Tibial artery (tissue), 4 donors: ENCODE results near the gene MGMT.

Source experiments
- DNase-seq, 2 donors: peaks; one replicate each; pipeline ENCODE4 v3.0.0-alpha.2; 2019
- H3K27ac ChIP-seq, 2 donors: fragments of 200-600 bp; sonication (generic) in 1 of 2; 1 replicate in 1 of 2; 2 replicates in 1 of 2; pipeline ENCODE4 v1.5.1; 2018 to 2019; ENCODE audit warnings: mild to moderate bottlenecking in 1 of 2
- H3K27me3 ChIP-seq, 2 donors: fragments of 200-600 bp; sonication (generic) in 1 of 2; one replicate each; pipeline versions ENCODE4 v1.5.1 to v1.6.0; 2016 to 2019
- H3K36me3 ChIP-seq, 3 donors: fragments of 200-600 bp; sonication (generic) in 2 of 3; one replicate each; pipeline ENCODE4 v1.5.1; 2016 to 2019; ENCODE audit warnings: mild to moderate bottlenecking in 2 of 3
- H3K4me1 ChIP-seq, 4 donors: fragments of 200-600 bp; sonication (generic) in 2 of 4; 1 replicate in 3 of 4; 2 replicates in 1 of 4; pipeline ENCODE4 v1.5.1; 2016 to 2019
- H3K4me3 ChIP-seq, 2 donors: fragments of 200-600 bp; sonication (generic) in 1 of 2; 1 replicate in 1 of 2; 2 replicates in 1 of 2; pipeline ENCODE4 v1.5.1; 2018 to 2019; ENCODE audit warnings: mild to moderate bottlenecking in 2 of 2
- H3K9me3 ChIP-seq, 3 donors: fragments of 200-600 bp; sonication (generic) in 1 of 3; one replicate each; pipeline ENCODE4 v1.5.1; 2016 to 2019
- intact Hi-C: fragments of 100-400 bp; cut with DNase I; formaldehyde crosslinking; loops from one replicate; pipeline ENCODE4 v1.15.0; 2023; ENCODE audit warnings: low total_unique reads
- TF ChIP-seq, protein P1 (sequence below), 2 experiments: fragments of 200-600 bp in 1 of 2; fragments of 450-650 bp in 1 of 2; IDR thresholded peaks; one replicate each; pipeline ENCODE4 v1.5.1; 2017 to 2019; ENCODE audit warnings: antibody characterized with exemption in 2 of 2, mild to moderate bottlenecking in 1 of 2, moderate library complexity in 1 of 2

The MGMT gene

GRCh38 chr10:129709101-129709500 is 242.1 kb downstream of the MGMT start:
- no peaks in the 10 kb centered on the region for H3K9me3 ChIP-seq
- TF ChIP-seq, protein P1, sequence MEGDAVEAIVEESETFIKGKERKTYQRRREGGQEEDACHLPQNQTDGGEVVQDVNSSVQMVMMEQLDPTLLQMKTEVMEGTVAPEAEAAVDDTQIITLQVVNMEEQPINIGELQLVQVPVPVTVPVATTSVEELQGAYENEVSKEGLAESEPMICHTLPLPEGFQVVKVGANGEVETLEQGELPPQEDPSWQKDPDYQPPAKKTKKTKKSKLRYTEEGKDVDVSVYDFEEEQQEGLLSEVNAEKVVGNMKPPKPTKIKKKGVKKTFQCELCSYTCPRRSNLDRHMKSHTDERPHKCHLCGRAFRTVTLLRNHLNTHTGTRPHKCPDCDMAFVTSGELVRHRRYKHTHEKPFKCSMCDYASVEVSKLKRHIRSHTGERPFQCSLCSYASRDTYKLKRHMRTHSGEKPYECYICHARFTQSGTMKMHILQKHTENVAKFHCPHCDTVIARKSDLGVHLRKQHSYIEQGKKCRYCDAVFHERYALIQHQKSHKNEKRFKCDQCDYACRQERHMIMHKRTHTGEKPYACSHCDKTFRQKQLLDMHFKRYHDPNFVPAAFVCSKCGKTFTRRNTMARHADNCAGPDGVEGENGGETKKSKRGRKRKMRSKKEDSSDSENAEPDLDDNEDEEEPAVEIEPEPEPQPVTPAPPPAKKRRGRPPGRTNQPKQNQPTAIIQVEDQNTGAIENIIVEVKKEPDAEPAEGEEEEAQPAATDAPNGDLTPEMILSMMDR (IDR thresholded peaks at IDR 0.05), result no peak
- H3K4me1 ChIP-seq, result peaks cover 0 to 17% (median 12%) of the 10 kb centered on the region in 4 donors
- no peak overlapping the region for H3K4me3 ChIP-seq
- no peak overlapping the region for H3K27ac ChIP-seq
- H3K27me3 ChIP-seq, result no peaks in the 10 kb centered on the region
- intact Hi-C loops, result no loop called here
- no peaks in the 10 kb centered on the region for H3K36me3 ChIP-seq
- no peak for DNase-seq

DNA sequence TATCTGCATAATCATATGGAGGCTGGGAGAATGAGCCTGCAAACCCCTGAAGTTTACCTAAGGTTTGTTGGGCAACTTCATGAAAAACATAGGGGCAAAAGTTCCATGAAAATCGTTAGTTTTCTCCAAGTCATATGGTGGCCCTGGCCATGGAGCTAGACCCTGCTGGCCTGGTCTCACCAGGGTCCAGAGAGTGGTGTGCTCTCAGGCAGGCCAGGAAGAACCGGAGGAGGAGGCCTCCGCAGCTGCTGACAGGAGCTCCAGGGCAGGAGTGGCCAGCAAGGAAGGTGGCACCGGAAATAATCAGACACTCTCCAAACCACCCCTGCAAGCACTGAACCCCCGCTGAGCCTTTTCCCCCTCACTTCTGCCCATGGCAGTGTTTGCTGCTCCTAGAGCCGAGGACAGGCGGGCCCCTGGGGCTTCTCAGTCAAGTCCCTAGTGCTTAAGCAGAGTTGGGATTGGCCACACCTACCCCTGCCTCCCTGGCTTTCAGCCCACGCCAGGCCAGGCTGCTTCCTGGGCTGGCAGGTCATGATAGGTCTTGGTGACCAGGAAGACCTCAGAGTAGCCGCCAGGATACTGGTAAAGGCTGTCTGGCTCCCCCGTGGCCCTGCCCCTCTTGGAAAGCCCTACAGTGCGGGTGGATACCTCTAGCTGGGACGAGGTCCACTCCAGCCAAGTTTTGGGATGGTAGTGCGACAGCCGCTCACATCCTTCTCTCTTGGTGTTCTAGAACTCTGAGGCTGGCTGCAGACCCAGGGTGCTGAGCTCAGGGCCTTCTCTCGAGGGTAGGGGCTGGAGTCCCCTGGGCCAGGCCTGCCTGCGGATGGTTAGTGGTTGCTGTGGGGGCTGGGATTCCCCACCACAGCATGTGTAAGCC is 242.8 kb downstream of the MGMT start:
- TF ChIP-seq, protein P1 (IDR thresholded peaks at IDR 0.05), result no peak
- peaks cover 0 to 17% (median 12%) of the 10 kb centered on the region in 4 donors for H3K4me1 ChIP-seq
- H3K27ac ChIP-seq, result no peak overlapping the region
- H3K36me3 ChIP-seq, result no peaks in the 10 kb centered on the region
- no peak for DNase-seq
- no peaks in the 10 kb centered on the region for H3K9me3 ChIP-seq
- H3K27me3 ChIP-seq, result no peaks in the 10 kb centered on the region
- H3K4me3 ChIP-seq, result no peak overlapping the region
- intact Hi-C loops, result no loop called here

DNA sequence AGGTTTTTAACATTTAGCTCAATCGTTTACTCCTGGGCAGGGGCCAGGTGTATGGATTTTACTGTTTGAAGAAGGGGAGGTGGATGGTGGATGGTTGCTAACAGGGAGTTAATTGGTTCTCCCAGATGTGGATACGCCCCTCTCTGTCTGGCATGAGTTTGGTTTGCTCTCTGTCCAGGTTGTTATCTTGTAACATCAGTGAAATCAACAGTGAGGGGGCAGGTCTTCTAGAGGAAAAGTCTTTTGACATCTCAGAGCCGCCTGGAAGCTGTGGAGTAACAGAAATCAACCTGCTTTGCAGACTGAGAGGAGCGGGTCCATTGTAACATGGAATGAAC is 243.4 kb downstream of the MGMT start:
- no peaks in the 10 kb centered on the region for H3K9me3 ChIP-seq

GRCh38 chr10:129711291-129711690 is 244.2 kb downstream of the MGMT start:
- no peak overlapping the region for H3K27ac ChIP-seq
- H3K36me3 ChIP-seq, result no peaks in the 10 kb centered on the region
- TF ChIP-seq, protein P1 (IDR thresholded peaks at IDR 0.05), result no peak
- DNase-seq, result no peak
- no peaks in the 10 kb centered on the region for H3K27me3 ChIP-seq
- peaks cover 0 to 17% (median 12%) of the 10 kb centered on the region in 4 donors for H3K4me1 ChIP-seq
- no peaks in the 10 kb centered on the region for H3K9me3 ChIP-seq
- H3K4me3 ChIP-seq, result no peak overlapping the region
- intact Hi-C loops, result no loop called here

More for the DNA sequence above, 243.4 kb downstream of the MGMT start:
- peaks cover 0 to 17% (median 12%) of the 10 kb centered on the region in 4 donors for H3K4me1 ChIP-seq
- no peaks in the 10 kb centered on the region for H3K36me3 ChIP-seq
- no peak for DNase-seq
- no peaks in the 10 kb centered on the region for H3K27me3 ChIP-seq
- no peak overlapping the region for H3K4me3 ChIP-seq
- TF ChIP-seq, protein P1 (IDR thresholded peaks at IDR 0.05), result no peak
- intact Hi-C loops, result no loop called here
- H3K27ac ChIP-seq, result no peak overlapping the region

- no peaks in the 10 kb centered on the region for H3K27me3 ChIP-seq
- H3K4me1 ChIP-seq, result peaks cover 0 to 17% (median 12%) of the 10 kb centered on the region in 4 donors
- H3K4me3 ChIP-seq, result no peak overlapping the region
- DNase-seq, result no peak
- intact Hi-C loops, result no loop called here
- TF ChIP-seq, protein P1 (IDR thresholded peaks at IDR 0.05), result no peak
- H3K9me3 ChIP-seq, result no peaks in the 10 kb centered on the region
- H3K27ac ChIP-seq, result no peak overlapping the region
- no peaks in the 10 kb centered on the region for H3K36me3 ChIP-seq
These were observed 245.0 kb downstream of the MGMT start for GRCh38 chr10:129712000-129712399.
